GM12892 (cell line): ENCODE measurements around the gene CMTM2.

Source experiments
- POLR2A ChIP-seq: IDR thresholded peaks from 2 replicates; pipeline ENCODE4 v1.6.1; 2011; ENCODE audit warnings: low read depth, low read length, control low read depth
- POLR2AphosphoS5 ChIP-seq: IDR thresholded peaks from 2 replicates; pipeline ENCODE4 v1.6.1; 2011; ENCODE audit warnings: low read depth, low read length, control low read depth
- TAF1 ChIP-seq: IDR thresholded peaks from 2 replicates; pipeline ENCODE4 v1.6.1; 2011; ENCODE audit warnings: low read depth, mild to moderate bottlenecking, control low read depth, low read length, borderline replicate concordance

GRCh38 chr16:66612422-66612821, 33.2 kb downstream of the CMTM2 start:
- TF ChIP-seq POLR2A (no peak), POLR2AphosphoS5 (no peak), TAF1 (no peak)
